Left kidney (tissue), 1 donor: ENCODE measurements around the gene PSMD5. TPM values are rescaled to one million over a fixed set of nuclear protein-coding genes. Genes with fewer than 3 reads are reported as not detected.

Source experiments
- polyA plus RNA-seq: library from polyadenylated mRNA; unstranded; fragments of 120-200 nt; gene quantifications from one replicate; pipeline ENCODE4 v1.2.1, GENCODE V29; 2013; ENCODE audit not compliant: insufficient read length

Gene PSMD5
- polyA plus RNA-seq, 1 donor: 38.7 TPM

Other genes with a start within 250 kb of the PSMD5 start
- gene MEGF9, start 128.5 kb downstream of the PSMD5 start, polyA plus RNA-seq: 19.4 TPM
- 54.2 TPM for gene FBXW2, start 49.5 kb downstream of the PSMD5 start, polyA plus RNA-seq
- 43.4 TPM for gene PHF19, start 34.3 kb upstream of the PSMD5 start, polyA plus RNA-seq
- 7.1 TPM for gene TRAF1, start 83.9 kb upstream of the PSMD5 start, polyA plus RNA-seq
- gene C5, start 207.4 kb upstream of the PSMD5 start, polyA plus RNA-seq: 19.5 TPM
- gene CNTRL, start 232.0 kb upstream of the PSMD5 start, polyA plus RNA-seq: 43.6 TPM